NCI-H460 (cell line): ENCODE measurements around the gene ADCY1. TPM values are rescaled to one million over a fixed set of nuclear protein-coding genes. Genes with fewer than 3 reads are reported as not detected.
"Not testable (repeated sequence)": the region's sequence is repeated elsewhere in the genome, so short reads cannot be mapped to it uniquely, and the experiment has no call there.

Experiments
- DNase-seq: peaks from one replicate; pipeline ENCODE4 v3.0.0-alpha.2; 2016; ENCODE audit warnings: low read depth; ENCODE audit errors: extremely low read depth
- polyA plus RNA-seq: library from polyadenylated mRNA; depleted of rRNA; stranded (reverse); fragments of >200 nt; gene quantifications from 2 replicates; pipeline ENCODE4 v1.2.3, GENCODE V29; 2014; cell fraction: nucleus; rRNA removed
- total RNA-seq: library from RNA; depleted of rRNA; stranded (reverse); fragments of >200 nt; shearing (Covaris generic); gene quantifications from 2 replicates; pipeline ENCODE4 v1.2.3, GENCODE V29; 2014; rRNA removed

Gene ADCY1
- total RNA-seq = 1.5 and 2.3 TPM in 2 replicates
- polyA plus RNA-seq = 1.7 and 2.8 TPM in 2 replicates

- peak; percentile 14 for DNase-seq
These were observed at the start of gene ADCY1 for GRCh38 chr7:45573661-45574415. ADCY1 (plus strand) TSS chr7:45574368; CDS start chr7:45574544, 176 bp downstream.

- no peak for DNase-seq
These were observed 49.7 kb upstream of the ADCY1 start for GRCh38 chr7:45524445-45524844.

GRCh38 chr7:45525057-45525456 is 49.1 kb upstream of the ADCY1 start:
- DNase-seq = no peak

DNA sequence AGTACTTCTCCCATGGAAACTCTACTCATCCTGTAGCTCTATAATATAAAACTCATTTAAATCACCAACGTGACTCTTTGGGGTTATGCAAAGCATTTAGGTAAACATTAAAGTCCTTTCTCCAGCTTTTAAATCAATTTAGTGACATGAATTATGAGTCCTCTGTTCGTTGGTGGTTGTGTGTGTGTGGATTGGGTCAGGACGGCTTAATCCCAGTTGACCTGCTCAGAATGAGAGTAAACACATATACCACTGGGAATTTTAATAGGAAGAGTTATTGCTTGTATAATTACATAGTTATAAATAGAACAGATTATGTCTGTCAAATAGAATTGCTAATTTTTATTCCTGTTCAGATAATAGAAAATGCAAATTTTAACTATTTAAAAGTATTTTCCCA is 30.7 kb upstream of the ADCY1 start:
- no peak for DNase-seq

DNA sequence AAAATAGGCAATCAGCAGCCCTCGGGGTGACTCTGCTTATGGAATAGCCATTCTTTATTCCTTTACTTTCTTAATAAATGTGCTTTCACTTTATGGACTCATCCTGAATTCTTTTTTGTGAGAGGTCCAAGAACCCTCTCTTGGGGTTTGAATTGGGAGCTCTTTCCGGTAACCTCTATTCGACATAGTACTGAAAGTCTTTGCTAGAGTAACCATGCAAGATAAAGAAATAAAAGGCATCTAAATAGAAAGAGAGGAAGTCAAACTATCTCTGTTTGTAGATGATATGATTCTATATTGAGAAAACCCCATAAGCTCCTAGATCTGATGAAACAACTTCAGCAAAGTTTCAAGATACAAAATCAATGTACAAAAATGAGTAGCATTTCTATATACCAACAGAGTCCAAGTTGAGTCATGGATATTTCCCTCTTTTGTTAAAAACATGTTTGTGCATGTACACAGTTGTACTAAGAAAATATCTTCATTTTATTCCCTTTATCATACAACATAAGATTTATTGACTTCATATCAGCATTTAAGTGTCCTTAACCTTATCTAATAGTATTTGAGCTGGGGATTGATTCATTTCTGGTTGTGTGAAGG is 29.0 kb upstream of the ADCY1 start:
- DNase-seq = not testable (repeated sequence)

- DNase-seq = not testable (repeated sequence)
These were observed 25.3 kb upstream of the ADCY1 start for GRCh38 chr7:45548917-45549316.

DNA sequence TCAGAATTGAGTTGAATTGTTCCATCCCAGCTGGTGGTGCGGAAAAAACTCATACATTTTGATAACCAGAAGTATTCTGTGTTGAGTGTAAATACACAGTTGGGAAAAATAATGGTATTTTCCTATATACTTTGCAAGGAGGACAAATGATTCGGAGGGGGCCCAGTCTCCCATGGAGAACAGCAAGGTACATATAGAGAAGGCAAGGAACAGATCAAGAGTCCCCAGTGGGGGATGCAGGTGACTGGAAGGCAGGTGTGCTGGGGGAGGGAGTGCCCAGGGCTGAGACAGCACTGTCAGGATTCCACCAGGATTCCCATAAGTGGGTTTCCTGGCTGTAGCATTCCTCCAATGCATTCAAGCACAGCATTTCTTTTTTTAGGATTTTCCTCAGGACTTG is 10.8 kb upstream of the ADCY1 start:
- no peak for DNase-seq

DNA sequence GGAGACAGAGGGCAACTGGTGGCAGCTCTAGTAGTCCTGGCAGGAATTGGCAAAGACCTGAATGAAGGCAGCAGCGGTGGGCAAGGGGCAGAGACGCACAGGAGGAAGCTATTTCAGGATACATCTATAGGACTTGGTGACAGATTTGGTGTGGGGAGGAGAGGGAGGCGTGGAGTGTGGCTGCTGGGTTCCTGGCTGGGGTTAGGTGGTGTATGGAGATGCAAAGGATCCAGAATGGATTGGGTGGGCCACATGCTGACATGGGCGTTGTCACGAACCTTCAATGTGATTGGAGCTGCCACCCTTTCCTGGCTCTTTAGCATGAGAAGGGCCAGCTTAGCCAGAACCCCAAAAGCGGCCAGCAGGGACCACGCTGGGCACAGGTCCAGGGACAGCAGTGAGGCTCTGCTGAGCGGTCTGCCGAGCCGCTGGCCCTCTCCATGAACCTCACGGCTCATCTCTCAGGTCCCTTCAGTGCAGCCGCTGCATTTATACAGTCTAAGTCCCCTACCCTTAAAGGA is 10.2 kb upstream of the ADCY1 start:
- no peak for DNase-seq

GRCh38 chr7:45564485-45564884 is 9.7 kb upstream of the ADCY1 start:
- DNase-seq = no peak

DNA sequence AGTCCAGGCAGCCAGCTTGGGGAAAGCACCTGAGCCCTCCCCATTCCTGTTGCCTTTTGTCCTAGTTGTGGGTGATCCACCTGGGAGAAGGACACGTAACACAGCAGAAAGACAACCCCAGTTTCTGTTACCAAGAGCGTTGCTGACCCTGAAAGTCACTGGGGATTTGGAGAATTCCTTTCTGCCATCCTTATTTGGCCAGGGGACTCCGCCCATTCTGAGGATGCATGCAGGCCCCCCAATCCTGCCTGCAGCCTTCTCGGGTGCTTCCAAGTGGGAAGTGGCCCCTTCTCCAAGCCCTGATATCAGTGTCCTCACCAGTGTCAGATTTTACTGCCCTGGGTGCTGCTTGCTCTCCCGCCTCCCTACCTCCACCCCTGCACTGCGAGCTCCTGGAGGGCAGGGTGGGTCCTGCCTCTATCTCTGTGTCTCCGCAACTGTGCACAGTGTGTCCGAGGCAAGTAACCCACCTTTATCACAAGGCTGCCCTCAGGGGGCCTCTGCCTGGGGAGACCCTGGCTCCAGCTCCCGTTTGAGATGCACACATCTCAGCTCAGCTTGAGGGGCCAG is 9.2 kb upstream of the ADCY1 start:
- no peak for DNase-seq

DNA sequence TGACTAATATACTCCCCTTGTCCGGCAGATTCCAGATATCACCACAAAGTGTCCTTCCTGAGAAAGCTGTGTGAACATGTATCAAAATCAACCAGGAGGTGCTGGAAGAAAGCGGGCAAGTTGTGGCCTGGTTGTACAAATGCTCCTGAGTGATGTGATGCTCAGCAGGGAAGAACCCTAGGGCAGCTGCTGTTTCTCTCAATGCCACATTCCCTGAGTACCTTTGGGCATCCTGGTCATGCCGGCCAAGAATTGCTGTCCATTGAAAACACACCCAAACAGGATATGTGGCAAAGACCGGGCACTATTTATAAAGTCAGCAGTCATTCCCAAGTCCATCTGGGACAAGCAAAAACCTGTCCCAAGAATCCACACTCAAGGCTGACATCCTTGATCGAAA is 7.8 kb upstream of the ADCY1 start:
- no peak for DNase-seq

GRCh38 chr7:45566961-45567360 is 7.2 kb upstream of the ADCY1 start:
- DNase-seq = no peak

DNA sequence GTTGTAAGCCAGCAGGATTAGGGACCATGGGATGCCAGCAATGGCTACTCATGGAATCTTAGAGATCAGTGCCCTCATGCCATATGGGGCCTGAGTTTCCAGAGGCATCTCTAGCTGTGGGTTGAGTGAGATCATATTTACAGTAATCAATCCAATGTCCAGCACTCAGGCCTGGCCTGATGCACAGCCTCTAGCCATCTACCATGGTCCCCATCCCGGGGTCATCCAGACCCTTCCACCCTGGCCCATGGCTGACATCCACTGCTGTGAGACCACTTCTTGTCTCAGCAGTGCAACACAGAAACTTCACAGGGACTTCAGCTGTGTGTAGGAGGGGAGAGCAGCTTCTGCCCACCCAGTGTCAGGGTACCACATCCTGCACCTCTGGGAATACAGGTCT is 6.5 kb upstream of the ADCY1 start:
- no peak for DNase-seq

- DNase-seq = no peak
These were observed 5.5 kb upstream of the ADCY1 start for GRCh38 chr7:45568536-45569289.

- DNase-seq = no peak
These were observed 4.9 kb upstream of the ADCY1 start for GRCh38 chr7:45569290-45569685.

DNA sequence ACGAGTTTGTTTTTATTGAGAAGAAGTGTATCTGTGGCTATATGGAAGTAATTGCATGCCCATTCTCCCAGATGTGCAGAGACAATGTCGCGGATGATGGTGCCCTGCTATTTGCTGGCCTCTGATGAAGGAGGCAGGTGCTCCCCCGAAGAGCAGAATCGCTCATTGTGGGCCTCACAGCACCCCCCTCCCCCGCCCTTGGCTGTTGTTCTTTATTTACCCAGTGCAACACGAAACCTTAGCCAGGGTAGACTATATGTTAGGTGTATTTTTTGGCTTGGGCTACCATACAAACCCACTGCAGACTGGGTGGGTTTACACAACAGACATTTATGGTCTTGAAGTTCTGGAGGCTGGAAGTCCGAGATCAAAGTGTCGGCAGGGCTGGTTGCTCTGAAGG is 3.4 kb upstream of the ADCY1 start:
- no peak for DNase-seq

DNA sequence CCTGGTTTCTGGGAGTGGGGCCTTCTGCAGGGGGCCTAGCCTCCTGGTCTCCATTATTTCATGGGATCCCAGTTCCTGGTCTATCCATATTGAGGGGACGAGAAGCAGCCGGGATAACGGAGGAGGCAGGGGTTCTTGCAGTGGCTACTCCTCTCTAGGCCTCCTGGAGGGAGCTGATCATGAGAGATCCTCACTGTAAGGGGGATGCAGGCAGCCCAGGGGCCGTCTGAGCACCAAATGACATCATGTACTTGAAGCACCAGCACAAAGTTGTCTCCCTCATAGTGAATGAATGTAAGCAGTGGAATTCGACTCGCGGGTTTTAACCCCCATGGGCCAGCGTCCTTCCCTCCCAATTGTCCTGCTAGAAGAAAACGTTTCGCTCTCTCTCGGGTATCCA is 964 bp upstream of the ADCY1 start:
- no peak for DNase-seq

DNA sequence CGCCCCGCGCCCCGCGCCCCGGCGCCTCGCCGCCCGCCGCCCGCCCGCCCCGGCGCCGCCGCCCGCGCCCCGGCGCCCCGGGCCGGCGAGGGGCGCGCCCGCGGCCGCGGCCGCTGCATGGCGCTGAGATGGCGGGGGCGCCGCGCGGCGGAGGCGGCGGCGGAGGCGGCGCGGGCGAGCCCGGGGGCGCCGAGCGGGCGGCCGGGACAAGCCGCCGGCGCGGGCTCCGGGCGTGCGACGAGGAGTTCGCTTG is 174 bp downstream of the ADCY1 start:
- peak; percentile 34 for DNase-seq

GRCh38 chr7:45574669-45575500 is 717 bp downstream of the ADCY1 start:
- no peak for DNase-seq

DNA sequence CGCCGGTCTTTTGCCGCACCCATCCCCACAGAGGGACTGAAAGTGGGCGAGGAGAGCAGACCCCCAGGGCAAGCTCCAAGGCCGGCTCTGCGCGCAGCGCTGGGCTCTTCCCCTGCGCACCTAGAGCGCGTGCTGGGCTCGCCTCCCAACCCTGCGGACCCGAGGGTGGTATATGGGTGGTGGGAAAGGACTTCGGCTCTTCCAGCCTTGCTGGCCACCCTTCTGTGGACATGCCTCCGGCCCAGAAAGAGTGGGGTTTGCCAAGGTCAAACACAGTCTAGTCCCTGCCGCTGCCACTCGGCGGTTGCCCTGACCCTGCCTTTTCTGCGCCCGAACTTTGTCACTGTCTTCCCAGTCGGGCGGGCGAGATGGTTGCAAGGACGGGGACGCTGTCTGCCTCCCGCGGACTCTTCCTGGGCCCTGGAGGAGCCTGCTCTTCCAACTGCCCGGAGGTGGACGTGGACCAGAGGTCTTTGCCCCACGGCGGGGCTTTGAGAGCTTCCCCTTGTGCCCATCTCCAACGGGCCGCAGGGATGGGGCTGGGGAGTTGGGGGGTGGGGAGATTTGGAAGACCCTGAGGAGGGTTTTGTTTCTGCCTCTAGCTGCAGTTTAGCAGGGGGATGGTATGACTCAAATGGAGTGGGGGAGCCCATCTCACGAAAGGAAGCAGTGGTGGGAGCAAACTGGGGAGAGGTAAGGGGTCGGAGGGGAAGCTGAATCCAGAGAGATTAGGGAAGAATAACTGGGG is 1.5 kb downstream of the ADCY1 start:
- DNase-seq = no peak
